HG02970 (cell line): ENCODE measurements around the gene HYKK.
"Not testable (repeated sequence)": the region's sequence is repeated elsewhere in the genome, so short reads cannot be mapped to it uniquely, and the experiment has no call there.

ENCODE experiments used
- ATAC-seq: cut with Tn5 transposase; IDR thresholded peaks from one replicate; pipeline ENCODE4 v1.9.1; 2021; ENCODE audit warnings: mild to moderate bottlenecking, moderate library complexity, moderate number of reproducible peaks; ENCODE audit not compliant: unreplicated experiment, low FRiP score

HYKK gene, protein sequence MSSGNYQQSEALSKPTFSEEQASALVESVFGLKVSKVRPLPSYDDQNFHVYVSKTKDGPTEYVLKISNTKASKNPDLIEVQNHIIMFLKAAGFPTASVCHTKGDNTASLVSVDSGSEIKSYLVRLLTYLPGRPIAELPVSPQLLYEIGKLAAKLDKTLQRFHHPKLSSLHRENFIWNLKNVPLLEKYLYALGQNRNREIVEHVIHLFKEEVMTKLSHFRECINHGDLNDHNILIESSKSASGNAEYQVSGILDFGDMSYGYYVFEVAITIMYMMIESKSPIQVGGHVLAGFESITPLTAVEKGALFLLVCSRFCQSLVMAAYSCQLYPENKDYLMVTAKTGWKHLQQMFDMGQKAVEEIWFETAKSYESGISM

DNA sequence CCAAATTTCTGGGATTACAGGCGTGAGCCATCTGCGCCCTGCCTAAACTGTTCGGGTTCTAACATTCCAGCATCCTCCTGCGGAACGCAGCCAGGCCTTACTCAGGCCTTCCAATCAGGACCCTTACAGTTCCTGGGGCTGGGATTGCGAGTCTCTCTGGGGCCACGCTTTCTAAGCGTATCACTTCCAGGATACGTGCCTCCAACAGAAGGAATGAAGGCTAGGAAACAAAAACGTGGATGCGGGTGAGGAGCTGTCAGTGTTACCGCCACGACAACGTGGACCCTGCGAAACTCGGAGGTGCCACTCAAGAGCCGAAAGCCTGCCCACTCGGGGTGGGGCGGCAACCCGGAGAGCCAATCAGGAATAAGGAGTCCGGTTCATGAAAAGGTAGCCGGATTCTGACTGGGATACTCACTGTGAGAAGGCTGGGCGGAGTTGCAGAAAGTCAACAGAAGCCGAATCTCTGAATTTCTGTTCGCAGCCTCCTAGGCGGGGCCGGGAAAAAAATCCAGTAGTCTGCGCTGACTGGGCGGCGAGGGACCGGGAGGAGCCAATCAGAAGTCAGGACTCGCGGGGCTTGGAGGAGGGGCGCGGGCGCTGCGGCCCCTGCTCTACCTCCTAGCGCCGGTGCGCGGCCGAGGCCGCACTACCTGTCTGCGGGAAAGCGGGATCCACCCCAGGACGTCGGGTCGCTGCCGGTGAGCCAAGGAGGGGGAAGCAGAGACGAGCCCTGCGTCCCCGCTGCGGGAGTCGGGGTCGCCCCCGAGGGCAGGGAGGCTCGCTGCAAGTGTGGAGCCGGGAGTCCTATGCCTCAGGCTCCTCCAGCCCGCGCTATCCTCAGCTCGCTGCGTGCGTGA is at the start of gene HYKK:
Gene HYKK (plus strand): TSS at position 607 of the 860 bp plus-strand sequence. CDS start 5,512 bp downstream, outside the sequence.
- ATAC-seq, result peak; percentile 83

DNA sequence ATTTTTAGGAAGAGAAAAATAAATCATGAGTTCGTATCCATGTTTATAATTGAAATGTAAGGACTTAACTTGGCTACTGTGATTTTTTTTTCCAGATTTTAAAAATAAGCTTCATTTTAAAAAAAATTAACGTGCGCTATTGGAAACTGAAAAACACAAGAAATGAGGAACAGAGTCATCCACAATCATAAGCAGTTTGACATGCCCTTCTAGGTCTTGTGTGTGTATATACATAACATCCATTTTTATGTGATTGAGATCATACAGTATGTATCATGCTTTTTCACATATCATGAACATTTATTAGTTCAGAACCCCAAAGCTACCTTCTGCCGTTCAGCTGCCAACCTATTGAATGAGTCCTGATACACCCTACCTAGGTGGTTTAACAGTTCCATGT is 46.6 kb upstream of the HYKK start:
- no peak for ATAC-seq

DNA sequence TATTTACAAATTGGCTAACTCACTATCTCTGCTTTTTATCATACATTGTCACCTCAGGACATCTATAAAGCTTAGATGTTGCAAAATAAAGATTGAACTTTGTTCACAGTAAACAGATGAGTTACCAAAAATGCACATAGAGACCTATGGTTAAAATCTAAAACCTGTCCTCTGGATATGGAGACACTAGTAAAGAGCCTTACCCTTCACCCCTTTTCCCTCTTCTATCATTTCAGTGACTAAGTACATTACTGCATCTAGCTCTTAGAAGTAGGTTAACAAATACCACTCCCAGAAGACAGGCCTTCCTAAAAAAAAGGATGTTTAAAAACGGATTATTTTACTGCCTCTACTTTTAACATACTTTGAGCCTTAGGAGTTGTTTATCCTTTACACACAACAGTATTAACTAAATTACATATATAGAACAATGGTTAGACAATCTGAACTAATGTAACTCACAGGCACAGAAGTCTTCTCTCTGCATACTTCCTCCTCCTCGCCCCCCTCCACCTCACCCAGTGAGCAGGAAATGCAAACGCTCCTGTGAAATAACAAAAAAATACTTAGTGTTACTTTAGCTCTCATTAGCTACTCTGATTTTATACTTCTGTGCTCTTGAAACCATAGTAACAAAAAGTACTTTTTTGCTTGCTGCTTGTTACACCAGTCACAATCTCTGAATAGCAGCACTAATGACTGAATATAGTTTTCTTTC is 46.0 kb upstream of the HYKK start:
- no peak for ATAC-seq

DNA sequence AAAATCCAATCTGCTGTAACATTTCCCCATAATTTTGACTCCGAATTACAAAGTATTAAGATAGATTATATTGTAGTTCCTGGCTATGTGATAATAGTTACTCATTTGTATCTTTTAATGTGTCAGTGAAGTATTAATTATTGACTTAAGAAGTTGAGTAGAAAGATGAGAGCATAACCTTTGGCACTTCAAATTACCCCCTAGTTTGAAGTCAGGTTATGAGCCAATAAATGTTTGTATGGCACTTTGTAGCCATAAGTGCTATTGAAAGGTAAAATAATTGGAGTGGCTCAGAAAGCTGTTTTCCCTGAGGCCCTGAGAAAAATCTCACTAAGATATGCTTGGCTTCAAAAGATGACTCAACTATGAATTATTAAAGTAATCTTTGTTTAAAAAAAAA is 38.3 kb upstream of the HYKK start:
- ATAC-seq, result no peak

DNA sequence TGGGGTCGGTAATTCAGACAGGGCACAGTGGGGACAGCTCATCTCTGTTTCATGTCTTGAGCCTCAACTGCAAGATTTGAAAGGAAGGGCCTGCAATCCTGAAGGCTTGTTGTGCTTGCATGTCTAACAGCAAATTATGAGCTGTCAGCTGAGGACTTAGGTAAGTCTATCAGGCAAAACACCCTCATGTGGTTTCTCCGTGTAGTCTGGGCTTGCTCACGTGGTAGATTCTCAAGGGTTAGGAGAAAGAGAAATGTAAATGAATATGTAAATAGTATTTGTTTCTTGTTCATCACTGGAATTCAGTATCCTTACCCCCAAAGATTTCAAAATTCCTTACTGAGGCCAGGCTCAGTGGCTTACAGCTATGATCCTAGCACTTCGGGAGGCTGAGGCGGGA is 30.1 kb upstream of the HYKK start:
- no peak for ATAC-seq

DNA sequence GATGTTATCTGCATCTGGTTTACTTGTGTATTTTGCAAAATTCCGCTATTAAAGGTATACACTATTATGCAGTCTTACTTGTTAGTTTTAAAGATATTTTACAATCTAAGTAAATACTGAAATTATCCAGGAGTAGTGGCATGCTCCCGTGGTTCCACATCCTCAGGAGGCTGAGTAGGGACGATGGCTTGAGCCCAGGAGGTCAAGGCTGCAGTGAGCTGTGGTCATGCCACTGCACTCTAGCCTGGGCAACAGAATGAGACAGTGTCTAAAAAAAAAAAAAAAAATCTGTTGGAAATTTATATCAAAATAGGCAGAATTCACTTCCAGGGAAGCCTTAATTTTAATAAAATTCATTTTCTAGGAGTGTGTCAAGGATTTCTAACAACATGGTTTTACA is 27.7 kb upstream of the HYKK start:
- ATAC-seq, result no peak

DNA sequence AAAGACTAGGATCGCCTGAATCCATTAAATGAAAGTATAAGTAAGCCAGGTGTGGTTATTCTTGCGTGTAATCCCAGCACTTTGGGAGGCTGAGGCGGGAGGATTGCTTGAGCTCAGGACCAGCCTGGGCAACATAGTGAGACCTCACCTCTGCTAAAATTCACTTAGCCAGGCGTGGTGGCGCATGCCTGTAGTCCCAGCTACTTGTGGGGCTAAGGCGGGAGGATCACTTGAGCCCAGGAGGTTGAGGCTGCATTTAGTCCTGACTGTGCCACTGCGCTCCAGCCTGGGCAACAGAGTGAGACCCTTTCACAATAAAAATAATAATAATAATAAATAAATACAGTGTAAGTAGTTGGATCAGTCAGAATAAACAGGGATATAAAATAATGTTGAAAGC is 25.5 kb upstream of the HYKK start:
- ATAC-seq, result no peak

DNA sequence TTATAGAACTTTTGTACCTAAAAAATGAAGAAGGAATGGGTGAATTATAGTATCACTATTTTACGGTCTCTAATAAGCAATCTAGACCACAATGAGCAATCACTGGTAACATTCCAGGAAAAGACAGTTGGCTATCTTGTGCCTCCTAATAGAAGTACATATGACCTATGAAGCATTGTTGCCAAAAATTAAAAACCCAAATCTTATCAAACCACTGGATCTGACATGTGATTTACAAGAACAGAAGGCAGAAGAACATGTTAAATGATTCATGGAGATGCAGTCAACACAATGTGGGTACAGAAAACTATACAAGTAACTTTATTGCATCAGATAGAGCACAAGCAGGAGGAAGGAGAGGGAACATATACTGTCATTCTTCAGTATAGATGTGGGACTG is 14.5 kb upstream of the HYKK start:
- no peak for ATAC-seq

DNA sequence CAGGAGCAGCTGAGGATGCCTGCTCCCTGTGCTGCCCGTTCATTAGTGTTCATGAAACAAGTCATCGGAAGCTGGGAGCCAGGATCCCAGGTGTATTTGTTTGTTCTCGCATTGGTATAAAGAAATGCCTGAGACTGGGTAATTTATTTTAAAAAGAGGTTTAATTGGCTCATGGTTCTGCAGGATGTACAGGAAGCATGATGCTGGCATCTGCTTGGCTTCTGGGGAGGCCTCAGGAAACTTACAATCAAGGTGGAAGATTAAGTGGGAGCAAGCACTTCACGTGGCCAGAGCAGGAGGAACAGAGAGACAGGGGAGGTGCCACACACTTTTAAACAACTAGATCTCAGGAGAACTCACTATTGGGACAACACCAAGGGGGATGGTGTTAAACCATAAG is 5.5 kb upstream of the HYKK start:
- ATAC-seq, result no peak

DNA sequence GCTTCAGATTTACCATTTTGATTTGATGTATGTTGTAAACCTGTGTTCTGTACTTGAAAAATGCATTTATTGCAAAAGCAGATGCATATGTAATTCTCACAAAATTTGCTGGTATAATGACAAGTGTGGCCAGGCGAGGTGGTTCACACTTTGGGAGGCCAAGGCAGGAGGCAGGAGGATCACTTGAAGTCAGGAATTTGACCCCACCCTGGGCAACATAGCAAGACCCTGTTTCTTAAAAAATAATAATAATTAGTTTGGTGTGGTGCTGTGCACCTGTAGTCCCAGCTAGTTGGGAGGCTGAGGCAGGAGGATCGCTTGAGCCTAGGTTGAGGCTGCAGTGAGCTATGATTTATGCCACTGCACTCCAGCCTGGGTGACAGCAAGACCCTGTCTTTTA is 4.7 kb upstream of the HYKK start:
- ATAC-seq, result no peak

DNA sequence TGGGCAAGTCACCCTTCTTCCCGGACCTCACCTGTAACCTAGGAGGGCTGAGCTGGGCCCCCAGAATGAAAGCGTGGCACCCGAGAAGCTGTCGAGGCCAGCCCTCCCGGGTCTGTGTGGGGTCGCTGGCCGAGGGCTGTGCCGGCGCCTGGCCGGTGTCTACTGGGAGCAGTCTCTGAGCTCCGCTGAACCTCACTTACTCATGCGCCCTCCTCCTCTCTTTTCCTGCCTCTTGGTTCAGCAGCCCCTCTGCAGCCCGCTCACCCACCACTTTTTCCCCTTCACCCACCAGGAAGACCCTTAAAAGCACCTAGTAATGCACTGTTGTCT is 419 bp downstream of the HYKK start:
- ATAC-seq, result peak; percentile 16

DNA sequence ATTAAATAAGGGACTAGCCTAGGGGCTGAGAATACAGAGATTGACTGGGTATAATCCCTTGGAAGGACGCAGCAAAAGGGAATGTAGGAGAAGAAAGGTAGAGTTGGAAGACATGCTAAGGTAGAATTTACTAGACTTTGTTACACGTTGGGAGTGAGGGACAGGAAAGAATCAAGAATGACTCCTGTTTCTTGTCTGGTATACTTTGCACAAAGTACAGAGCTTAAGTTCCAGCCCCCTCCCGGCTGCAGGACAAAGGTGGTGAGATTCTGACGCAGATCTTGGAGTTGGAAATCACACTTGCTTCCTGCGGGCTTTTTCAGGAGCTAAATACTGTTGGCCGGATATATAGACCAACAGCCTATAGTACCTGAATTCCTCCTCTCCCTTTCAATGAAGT is 895 bp downstream of the HYKK start:
- ATAC-seq, result no peak

DNA sequence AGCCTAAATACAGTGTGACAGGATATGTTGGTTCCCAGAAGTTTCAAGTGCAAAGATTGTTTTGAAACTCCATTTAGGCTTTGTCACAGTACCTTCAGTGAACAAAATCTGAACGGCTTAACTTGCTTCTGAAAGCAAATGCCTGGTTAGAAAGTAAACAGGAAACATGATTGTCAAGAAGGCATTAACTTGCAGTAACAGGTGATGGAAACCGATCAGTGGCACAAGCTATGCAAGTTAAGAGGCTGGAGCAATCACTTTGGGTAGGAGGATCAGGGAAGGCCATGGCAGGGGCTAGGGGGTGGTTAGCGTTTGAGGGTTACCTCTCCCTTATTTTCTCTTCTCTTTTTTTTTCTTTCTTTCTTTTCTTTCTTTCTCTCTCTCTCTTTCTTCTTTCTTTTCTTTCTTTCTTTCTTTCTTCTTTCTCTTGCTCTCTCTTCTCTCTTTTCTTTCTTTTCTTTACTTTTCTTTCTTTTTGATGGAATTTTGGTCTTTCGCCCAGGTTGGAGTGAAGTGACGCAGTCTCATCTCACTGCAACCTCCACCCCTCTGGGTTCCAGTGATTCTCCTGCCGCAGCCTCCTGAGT is 2.4 kb downstream of the HYKK start:
- ATAC-seq, result no peak

DNA sequence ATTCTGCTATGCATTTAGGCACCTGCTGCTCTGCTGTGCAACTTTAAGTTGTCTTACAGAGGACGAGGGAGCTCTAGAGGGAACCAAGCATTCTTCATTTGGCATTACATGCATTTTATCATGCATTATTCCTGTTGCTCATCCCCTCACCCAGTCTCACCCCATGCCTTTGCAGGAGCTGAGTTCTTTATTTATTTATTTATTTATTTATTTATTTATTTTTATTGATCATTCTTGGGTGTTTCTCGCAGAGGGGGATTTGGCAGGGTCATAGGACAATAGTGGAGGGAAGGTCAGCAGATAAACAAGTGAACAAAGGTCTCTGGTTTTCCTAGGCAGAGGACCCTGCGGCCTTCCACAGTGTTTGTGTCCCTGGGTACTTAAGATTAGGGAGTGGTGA is 12.7 kb downstream of the HYKK start:
- ATAC-seq, result not testable (repeated sequence)

DNA sequence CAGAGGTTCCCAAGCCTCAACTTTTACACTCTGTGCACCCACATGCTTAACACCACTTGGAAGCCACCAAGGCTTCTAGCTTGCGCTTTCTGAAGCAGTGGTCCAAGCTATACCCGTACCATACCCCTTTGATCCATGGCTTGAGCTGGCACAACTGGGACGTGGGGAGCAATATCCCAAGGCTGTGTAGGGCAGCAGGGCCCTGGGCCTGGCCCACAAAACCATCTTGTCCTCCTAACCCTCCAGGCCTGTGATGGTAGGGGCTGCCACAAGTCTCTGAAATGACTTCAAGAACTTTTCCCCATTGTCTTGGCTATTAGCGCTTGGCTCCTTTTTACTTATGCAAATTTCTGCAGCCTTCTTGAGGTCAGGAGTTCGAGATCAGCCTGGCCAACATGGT is 16.9 kb downstream of the HYKK start:
- ATAC-seq, result no peak

DNA sequence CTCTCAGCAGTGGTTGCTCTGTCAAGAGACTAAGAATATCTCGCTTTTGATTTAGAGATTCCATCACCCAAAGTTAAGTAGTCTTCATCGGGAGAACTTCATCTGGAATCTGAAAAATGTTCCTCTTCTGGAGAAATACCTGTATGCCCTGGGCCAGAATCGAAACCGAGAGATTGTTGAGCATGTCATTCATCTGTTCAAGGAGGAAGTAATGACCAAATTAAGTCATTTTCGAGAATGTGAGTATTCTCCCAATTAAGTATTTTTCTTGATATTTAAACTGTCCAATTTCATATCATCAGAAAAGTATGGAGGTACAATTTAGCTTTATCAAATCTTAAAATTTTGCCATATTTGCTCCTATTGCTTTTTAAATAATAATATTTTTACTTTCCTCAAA is 19.9 kb downstream of the HYKK start:
- no peak for ATAC-seq

DNA sequence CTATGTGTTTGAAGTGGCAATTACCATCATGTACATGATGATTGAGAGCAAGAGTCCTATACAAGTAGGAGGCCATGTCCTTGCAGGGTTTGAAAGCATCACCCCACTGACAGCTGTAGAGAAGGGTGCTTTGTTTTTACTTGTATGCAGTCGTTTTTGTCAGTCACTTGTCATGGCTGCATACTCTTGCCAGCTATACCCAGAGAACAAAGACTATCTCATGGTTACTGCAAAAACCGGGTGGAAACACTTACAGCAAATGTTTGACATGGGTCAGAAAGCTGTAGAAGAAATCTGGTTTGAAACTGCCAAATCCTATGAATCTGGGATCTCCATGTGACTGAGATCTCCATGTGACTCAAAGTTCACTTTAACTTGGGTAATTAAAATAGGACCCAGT is 26.0 kb downstream of the HYKK start:
- ATAC-seq, result no peak

DNA sequence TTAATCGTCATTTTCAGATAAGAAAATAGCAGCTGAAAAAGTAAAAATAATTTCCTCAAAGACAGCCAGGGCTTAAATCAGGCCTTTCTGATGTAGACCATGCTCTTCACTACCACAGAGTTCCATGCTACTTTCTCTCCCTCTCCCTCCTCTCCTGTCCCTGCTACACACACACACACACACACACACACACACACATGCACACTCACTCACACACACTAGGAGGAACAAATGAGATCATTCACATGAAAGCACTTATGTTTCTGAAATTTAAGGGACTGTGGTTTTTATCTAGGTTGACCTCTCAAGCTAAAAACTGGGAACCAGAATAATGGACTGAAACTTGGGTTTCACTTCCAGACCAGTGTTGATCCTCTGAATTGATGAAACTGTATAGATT is 28.8 kb downstream of the HYKK start:
- ATAC-seq, result no peak

DNA sequence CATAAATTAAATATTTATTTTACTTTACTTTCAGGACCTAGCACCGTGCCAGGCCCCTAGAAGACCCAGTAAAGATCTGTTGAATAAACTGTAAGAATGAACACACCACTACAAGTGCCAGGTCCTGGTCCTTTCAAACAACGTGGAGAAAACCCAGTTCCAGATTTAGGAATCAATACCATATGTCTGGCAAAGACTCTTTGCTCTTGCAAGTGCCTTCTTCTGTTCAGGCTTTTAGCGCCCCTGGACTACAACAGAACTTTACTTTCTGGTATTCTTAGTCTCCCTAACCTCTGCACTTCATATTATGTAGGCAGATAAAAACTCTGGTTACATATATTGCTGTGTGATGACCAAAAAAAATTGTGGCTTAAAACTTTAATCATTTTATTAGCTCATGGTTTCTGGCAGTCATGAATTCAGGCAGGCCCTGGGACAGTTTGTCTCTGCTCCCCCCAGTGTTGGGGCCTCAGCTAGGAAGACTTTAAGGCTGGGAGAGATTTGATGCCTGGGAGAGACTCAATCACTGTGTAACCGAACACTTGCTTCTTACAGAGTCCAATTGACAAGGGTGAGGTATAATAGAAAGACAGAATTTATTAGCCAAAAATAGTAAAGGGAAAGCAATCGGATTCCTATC is 30.0 kb downstream of the HYKK start:
- ATAC-seq, result no peak

DNA sequence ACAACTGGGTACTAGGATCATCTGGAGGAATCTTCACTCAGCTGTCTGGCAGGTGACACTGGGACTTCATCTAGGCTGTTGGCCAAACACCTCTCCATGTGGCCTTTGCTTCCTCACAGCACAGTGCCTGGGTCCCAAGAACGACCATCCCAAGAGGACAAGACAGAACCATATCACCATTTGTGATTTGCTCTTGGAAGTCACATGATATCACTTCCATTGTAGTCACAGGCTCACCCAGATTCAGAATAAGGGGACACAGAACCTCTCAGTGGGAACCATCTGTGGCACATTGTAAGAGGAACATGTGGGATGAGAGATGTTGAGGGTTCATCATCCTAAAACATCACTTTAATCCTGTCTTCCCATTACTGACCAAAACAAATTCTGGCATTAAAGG is 31.0 kb downstream of the HYKK start:
- ATAC-seq, result no peak
